ENCODE data around the gene IPO5. TPM values are rescaled to one million over a fixed set of nuclear protein-coding genes. Genes with fewer than 3 reads are reported as not detected.
"Not testable (repeated sequence)": the region's sequence is repeated elsewhere in the genome, so short reads cannot be mapped to it uniquely, and the experiment has no call there.

The IPO5 gene
- polyA plus RNA-seq, 1 of the 3 experiments (the other 2 are of a cell fraction) = 77.1 TPM

DNA sequence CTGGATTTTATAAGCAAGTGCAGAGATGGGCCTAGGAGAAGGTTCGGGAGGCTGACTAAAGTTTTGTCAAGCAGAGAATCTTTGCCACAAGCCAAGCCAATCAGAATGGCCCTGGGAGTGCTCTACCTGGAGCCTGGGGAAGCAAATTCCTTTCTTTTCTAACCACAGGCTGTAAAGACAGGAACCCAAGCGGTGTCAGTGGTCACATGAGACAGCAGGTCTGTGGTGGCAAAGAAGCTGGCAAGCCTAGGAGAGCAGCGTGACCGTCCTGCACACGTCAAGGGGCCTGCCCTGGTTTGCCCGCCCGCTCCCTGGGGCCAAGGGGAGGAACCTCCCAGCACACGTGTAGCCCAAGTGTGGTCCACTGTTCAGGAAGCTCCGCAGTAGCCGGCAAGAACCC, 90.8 kb downstream of the IPO5 start:
- CTCF ChIA-PET = interaction anchor here (1.2 kb wide), 1 partner anchor 11 kb away, joined by 4 read pairs; no protein-coding TSS in a partner anchor
- no peaks in the 10 kb centered on the region for H3K9me3 ChIP-seq
- H2AFZ ChIP-seq (ENCODE audit: low read depth) = no peak overlapping the region
- H3F3A ChIP-seq (replicated peaks; ENCODE audit: insufficient read depth) = no peaks in the 10 kb centered on the region
- WGBS (ENCODE audit: low lambda C conversion rate) = 85% methylated on average over 3 of the region's 10 CpGs
- no peaks in the 10 kb centered on the region for H3K36me3 ChIP-seq (replicated peaks in 1 of 2; ENCODE audit: control insufficient read depth in 1 of 2, insufficient read depth in 2 of 2, low read length in 1 of 2)
- no peaks in the 10 kb centered on the region for H3K9me2 ChIP-seq
- DNase-seq = no peak
- H3K4me3 ChIP-seq (ENCODE audit: low read depth in 2 of 2, low read length in 1 of 2) = no peak overlapping the region
- H3K9ac ChIP-seq = no peak overlapping the region
- no peaks in the 10 kb centered on the region for H3K79me2 ChIP-seq (ENCODE audit: insufficient read depth)
- no peaks in the 10 kb centered on the region for H3K4me1 ChIP-seq (ENCODE audit: control insufficient read depth in 1 of 2, insufficient read depth in 2 of 2, low read depth in 1 of 2, low read length in 1 of 2)
- no peaks in the 10 kb centered on the region for H3K27me3 ChIP-seq (ENCODE audit: insufficient read depth)
- no peak overlapping the region for H3K4me2 ChIP-seq
- H4K20me1 ChIP-seq (ENCODE audit: insufficient read depth) = no peaks in the 10 kb centered on the region
- TF ChIP-seq, protein P1, sequence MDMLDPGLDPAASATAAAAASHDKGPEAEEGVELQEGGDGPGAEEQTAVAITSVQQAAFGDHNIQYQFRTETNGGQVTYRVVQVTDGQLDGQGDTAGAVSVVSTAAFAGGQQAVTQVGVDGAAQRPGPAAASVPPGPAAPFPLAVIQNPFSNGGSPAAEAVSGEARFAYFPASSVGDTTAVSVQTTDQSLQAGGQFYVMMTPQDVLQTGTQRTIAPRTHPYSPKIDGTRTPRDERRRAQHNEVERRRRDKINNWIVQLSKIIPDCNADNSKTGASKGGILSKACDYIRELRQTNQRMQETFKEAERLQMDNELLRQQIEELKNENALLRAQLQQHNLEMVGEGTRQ (IDR thresholded peaks at IDR 0.05; ENCODE audit: borderline replicate concordance, low read depth, low read length) = no peak
- no peak for TF ChIP-seq FOXM1 (IDR thresholded peaks at IDR 0.05; ENCODE audit: low read depth)
- no peak for TF ChIP-seq EZH2phosphoT487 (IDR thresholded peaks at IDR 0.05; ENCODE audit: borderline replicate concordance, low read depth)
- TF ChIP-seq, protein P2, sequence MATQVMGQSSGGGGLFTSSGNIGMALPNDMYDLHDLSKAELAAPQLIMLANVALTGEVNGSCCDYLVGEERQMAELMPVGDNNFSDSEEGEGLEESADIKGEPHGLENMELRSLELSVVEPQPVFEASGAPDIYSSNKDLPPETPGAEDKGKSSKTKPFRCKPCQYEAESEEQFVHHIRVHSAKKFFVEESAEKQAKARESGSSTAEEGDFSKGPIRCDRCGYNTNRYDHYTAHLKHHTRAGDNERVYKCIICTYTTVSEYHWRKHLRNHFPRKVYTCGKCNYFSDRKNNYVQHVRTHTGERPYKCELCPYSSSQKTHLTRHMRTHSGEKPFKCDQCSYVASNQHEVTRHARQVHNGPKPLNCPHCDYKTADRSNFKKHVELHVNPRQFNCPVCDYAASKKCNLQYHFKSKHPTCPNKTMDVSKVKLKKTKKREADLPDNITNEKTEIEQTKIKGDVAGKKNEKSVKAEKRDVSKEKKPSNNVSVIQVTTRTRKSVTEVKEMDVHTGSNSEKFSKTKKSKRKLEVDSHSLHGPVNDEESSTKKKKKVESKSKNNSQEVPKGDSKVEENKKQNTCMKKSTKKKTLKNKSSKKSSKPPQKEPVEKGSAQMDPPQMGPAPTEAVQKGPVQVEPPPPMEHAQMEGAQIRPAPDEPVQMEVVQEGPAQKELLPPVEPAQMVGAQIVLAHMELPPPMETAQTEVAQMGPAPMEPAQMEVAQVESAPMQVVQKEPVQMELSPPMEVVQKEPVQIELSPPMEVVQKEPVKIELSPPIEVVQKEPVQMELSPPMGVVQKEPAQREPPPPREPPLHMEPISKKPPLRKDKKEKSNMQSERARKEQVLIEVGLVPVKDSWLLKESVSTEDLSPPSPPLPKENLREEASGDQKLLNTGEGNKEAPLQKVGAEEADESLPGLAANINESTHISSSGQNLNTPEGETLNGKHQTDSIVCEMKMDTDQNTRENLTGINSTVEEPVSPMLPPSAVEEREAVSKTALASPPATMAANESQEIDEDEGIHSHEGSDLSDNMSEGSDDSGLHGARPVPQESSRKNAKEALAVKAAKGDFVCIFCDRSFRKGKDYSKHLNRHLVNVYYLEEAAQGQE (IDR thresholded peaks at IDR 0.05; ENCODE audit: low read depth, low read length) = no peak
- POLR2A ChIA-PET = no interaction called here
- H3K27ac ChIP-seq (ENCODE audit: low read depth in 2 of 2, low read length in 1 of 2) = no peak overlapping the region

DNA sequence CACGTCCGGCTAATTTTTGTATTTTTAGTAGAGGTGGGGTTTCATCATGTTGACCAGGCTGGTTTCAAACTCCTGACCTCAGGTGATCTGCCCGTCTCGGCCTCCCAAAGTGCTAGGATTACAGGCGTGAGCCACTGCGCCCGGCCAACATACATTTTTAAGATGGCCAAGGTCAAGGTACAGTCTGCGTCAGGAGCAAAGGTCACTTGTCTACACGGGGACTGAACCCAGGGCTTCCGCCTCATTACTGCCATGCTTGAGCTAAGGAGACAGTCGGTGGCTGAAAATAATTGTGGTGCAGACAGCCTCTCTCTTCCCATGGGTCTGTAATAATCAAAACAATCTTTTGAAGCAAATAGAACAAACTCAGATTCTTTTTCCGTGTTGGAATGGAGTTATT, 94.3 kb downstream of the IPO5 start:
- H4K20me1 ChIP-seq (ENCODE audit: insufficient read depth); H3K9me2 ChIP-seq; H2AFZ ChIP-seq (ENCODE audit: low read depth); H3K4me2 ChIP-seq; H3K4me3 ChIP-seq (ENCODE audit: low read depth in 2 of 2, low read length in 1 of 2); H3K27me3 ChIP-seq (ENCODE audit: insufficient read depth); H3K9me3 ChIP-seq; H3K4me1 ChIP-seq (ENCODE audit: control insufficient read depth in 1 of 2, insufficient read depth in 2 of 2, low read depth in 1 of 2, low read length in 1 of 2); POLR2A ChIA-PET; H3K9ac ChIP-seq; H3F3A ChIP-seq (replicated peaks; ENCODE audit: insufficient read depth); H3K79me2 ChIP-seq (ENCODE audit: insufficient read depth); DNase-seq; H3K27ac ChIP-seq (ENCODE audit: low read depth in 2 of 2, low read length in 1 of 2); H3K36me3 ChIP-seq (replicated peaks in 1 of 2; ENCODE audit: control insufficient read depth in 1 of 2, insufficient read depth in 2 of 2, low read length in 1 of 2): not testable (repeated sequence)
- CTCF ChIA-PET = interaction anchor here (1.5 kb wide), 1 partner anchor 14 kb away, joined by 4 read pairs; no protein-coding TSS in a partner anchor
- 93% methylated on average over 12 of the region's 12 CpGs for WGBS (ENCODE audit: low lambda C conversion rate)

DNA sequence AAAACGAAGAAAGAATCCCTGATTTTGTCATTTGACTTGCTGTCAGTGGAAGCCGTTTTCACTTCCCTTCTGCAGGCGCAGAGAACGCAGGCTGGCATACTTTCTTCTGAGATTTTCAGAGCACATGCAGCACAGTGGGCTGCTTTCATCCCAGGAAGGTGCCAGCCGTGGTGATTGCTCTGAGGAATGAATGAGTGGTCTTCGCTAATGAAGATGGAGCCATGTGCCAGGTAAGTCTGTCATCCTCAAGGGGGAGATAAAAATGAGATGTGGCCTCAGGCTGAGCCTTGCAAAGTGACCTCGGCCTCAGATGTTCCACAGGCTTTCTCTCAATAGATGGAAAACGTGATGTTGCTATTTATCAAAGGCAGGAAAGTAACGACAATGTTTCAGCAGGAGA, 94.8 kb downstream of the IPO5 start:
- H3F3A ChIP-seq (replicated peaks; ENCODE audit: insufficient read depth) = no peaks in the 10 kb centered on the region
- H3K4me1 ChIP-seq (ENCODE audit: control insufficient read depth in 1 of 2, insufficient read depth in 2 of 2, low read depth in 1 of 2, low read length in 1 of 2) = peaks cover 0 to 3% of the 10 kb centered on the region in 2 experiments; a peak in 1 of 4 replicates
- WGBS (ENCODE audit: low lambda C conversion rate) = 78% methylated on average over 9 of the region's 9 CpGs
- ChIA-PET CTCF (no interaction called here), POLR2A (no interaction called here)
- H3K9ac ChIP-seq = no peak overlapping the region
- no peak overlapping the region for H3K27ac ChIP-seq (ENCODE audit: low read depth in 2 of 2, low read length in 1 of 2)
- H3K9me3 ChIP-seq = no peaks in the 10 kb centered on the region
- H3K4me2 ChIP-seq = no peak overlapping the region
- TF ChIP-seq NRF1 (IDR thresholded peaks at IDR 0.05; ENCODE audit: low read depth, low read length) = no peak
- TF ChIP-seq, protein P3, sequence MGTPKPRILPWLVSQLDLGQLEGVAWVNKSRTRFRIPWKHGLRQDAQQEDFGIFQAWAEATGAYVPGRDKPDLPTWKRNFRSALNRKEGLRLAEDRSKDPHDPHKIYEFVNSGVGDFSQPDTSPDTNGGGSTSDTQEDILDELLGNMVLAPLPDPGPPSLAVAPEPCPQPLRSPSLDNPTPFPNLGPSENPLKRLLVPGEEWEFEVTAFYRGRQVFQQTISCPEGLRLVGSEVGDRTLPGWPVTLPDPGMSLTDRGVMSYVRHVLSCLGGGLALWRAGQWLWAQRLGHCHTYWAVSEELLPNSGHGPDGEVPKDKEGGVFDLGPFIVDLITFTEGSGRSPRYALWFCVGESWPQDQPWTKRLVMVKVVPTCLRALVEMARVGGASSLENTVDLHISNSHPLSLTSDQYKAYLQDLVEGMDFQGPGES (IDR thresholded peaks at IDR 0.05; ENCODE audit: low read depth, low read length) = no peak
- no peak overlapping the region for H2AFZ ChIP-seq (ENCODE audit: low read depth)
- H3K27me3 ChIP-seq (ENCODE audit: insufficient read depth) = no peaks in the 10 kb centered on the region
- no peak for DNase-seq
- H4K20me1 ChIP-seq (ENCODE audit: insufficient read depth) = no peaks in the 10 kb centered on the region
- no peak overlapping the region for H3K4me3 ChIP-seq (ENCODE audit: low read depth in 2 of 2, low read length in 1 of 2)
- H3K9me2 ChIP-seq = no peaks in the 10 kb centered on the region
- no peaks in the 10 kb centered on the region for H3K79me2 ChIP-seq (ENCODE audit: insufficient read depth)
- no peaks in the 10 kb centered on the region for H3K36me3 ChIP-seq (replicated peaks in 1 of 2; ENCODE audit: control insufficient read depth in 1 of 2, insufficient read depth in 2 of 2, low read length in 1 of 2)

Data from SK-N-SH (cell line).